Bronchial epithelial cell (primary cell): ENCODE measurements around the gene CALML6. TPM values are rescaled to one million over a fixed set of nuclear protein-coding genes. Genes with fewer than 3 reads are reported as not detected.

Experiments
- DNase-seq: peaks from one replicate; pipeline ENCODE4 v3.0.0-alpha.2; 2010; ENCODE audit warnings: low read depth
- FAIRE-seq: peaks from 2 replicates; lab custom pipeline; 2011; peaks lifted over from hg19 to GRCh38; lab: Jason Lieb, UNC
- H3K27me3 ChIP-seq: 2 replicates; pipeline ENCODE4 v1.5.1; 2011; ENCODE audit warnings: low read length; ENCODE audit not compliant: control insufficient read depth, insufficient read depth
- H3K36me3 ChIP-seq: 2 replicates; pipeline ENCODE4 v1.5.1; 2011; ENCODE audit warnings: low read length; ENCODE audit not compliant: control insufficient read depth, insufficient read depth
- H3K4me3 ChIP-seq: 2 replicates; pipeline ENCODE4 v1.5.1; 2011; ENCODE audit warnings: mild to moderate bottlenecking, low read depth, low read length, control low read depth
- total RNA-seq: library from RNA; depleted of rRNA; stranded (reverse); fragments of >200 nt; gene quantifications from 2 replicates; pipeline ENCODE4 v1.2.1, GENCODE V29; 2014
- TF ChIP-seq, protein P1 (sequence below): IDR thresholded peaks from 2 replicates; pipeline ENCODE4 v1.5.1; 2011; ENCODE audit warnings: mild to moderate bottlenecking, moderate library complexity, low read length, control low read depth, inconsistent platforms; ENCODE audit not compliant: insufficient read depth, severe bottlenecking

CALML6 gene
- total RNA-seq, 1 donor from 2014 or later = under 0.01 TPM

DNA sequence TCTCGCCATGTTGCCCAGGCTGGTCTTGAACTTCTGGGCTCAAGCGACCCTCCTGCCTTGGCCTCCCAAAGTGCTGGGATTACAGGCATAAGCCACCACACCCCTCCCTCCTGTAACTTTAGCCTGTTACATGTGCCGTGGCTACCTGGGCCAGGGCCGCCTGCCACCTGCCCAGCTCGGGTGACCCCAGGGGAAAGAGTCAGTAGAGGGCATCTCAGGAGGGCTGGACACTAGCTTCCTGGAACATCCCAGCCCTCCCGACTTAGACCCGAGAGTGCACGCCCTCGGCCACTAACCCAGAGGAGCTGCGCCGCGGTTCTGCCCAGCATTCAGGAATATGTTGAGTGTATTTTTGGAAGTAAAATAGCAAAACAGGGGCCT, 44.4 kb downstream of the CALML6 start:
- TF ChIP-seq, protein P1, sequence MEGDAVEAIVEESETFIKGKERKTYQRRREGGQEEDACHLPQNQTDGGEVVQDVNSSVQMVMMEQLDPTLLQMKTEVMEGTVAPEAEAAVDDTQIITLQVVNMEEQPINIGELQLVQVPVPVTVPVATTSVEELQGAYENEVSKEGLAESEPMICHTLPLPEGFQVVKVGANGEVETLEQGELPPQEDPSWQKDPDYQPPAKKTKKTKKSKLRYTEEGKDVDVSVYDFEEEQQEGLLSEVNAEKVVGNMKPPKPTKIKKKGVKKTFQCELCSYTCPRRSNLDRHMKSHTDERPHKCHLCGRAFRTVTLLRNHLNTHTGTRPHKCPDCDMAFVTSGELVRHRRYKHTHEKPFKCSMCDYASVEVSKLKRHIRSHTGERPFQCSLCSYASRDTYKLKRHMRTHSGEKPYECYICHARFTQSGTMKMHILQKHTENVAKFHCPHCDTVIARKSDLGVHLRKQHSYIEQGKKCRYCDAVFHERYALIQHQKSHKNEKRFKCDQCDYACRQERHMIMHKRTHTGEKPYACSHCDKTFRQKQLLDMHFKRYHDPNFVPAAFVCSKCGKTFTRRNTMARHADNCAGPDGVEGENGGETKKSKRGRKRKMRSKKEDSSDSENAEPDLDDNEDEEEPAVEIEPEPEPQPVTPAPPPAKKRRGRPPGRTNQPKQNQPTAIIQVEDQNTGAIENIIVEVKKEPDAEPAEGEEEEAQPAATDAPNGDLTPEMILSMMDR = no peak
- DNase-seq (no peak), FAIRE-seq (no peak)
- Histone ChIP-seq H3K36me3 (no peaks in the 10 kb centered on the region), H3K27me3 (no peaks in the 10 kb centered on the region), H3K4me3 (no peak overlapping the region)

DNA sequence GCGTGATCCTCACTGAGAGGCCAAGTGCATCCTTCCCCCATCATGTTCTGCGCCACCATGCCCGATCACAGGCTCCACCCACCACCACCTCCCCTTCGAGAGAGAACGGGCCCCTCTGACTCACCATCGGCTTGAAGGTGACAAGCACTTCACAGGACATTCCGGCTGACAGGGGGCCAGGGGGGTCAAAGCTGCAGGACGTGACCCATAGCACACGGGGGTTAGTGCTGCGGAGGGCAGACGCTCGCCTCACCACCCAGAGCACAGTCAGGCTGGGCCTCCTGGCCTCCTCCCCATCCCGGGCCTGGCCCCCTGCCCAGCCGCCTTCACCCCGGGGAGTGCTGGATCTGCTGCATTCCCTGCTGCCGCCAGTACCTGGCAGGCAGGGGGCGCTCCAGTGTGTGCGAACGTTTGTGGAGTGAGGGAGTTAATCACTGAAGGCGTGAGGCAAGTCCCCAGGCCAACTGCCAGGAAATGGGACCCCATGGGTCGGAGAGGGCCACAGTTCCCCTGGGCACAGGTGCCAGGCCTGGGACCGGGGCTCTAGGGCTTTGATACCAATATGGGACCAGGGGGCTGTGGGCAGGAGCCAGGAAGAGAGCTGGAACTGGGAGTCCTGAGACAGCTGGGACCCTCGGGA, 44.9 kb downstream of the CALML6 start:
- Histone ChIP-seq H3K4me3 (no peak overlapping the region), H3K27me3 (no peaks in the 10 kb centered on the region), H3K36me3 (no peaks in the 10 kb centered on the region)
- TF ChIP-seq, protein P1 = peak; percentile 90
- FAIRE-seq (no peak), DNase-seq (peak; percentile 69)

DNA sequence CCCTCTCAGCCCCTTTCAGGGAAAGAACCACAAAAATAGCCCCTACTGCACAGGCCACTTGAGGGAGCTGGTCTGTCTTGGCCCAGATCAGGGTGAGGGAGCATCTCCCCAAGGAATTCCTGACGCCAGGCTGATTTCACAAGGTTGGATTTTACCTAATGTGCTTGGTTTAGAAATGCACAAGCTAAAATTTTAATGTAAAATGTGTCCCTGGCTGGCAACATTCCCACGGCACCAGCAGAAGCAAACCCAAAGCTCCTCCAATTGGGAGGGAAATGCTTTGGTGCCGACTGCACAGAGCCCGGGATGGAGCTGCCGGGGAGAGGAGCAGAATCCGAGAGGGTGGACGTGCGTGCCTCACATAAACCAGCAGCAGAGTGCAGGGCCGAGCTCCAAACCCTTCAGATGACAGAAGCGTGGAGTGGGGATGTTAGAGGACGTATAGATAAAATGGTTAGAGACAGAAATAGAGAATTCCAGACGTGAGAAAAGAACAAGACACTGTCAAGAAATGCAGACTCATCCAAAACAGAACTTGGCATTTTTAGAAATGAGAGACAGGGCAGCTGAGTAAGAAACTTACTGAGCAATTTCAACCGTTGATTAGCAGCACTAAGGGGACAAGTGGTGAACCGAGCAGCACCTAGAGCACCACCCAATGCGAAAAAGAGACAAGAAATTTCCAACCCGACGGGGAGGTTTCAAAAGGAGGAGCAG, 45.6 kb downstream of the CALML6 start:
- DNase-seq (no peak), FAIRE-seq (no peak)
- no peaks in the 10 kb centered on the region for H3K36me3 ChIP-seq
- H3K4me3 ChIP-seq = no peak overlapping the region
- no peaks in the 10 kb centered on the region for H3K27me3 ChIP-seq
- TF ChIP-seq, protein P1 = no peak

GRCh38 chr1:1962752-1963151, 47.7 kb downstream of the CALML6 start:
- no peaks in the 10 kb centered on the region for H3K27me3 ChIP-seq
- FAIRE-seq (no peak), DNase-seq (no peak)
- H3K4me3 ChIP-seq = no peak overlapping the region
- no peaks in the 10 kb centered on the region for H3K36me3 ChIP-seq
- TF ChIP-seq, protein P1 = no peak

DNA sequence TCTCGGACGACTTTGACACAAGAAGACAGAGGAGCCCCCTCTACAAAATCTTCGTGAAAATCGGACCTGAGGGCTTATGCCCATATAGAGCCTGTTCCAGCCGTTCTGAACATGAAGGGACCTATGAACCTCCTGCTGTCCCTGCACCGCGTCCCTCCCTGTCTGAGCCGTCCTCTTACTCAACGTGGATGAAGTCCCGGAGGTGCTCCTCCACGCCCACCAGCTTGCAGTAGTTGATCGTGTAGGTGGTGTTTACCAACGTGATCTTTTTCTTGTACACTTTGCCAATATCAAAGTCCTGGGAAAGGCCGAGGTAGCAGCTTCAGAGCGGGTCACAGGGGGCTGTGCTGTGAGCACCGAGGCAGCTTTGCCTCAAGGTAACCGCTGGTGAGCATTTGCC, 48.5 kb downstream of the CALML6 start:
- Histone ChIP-seq H3K36me3 (no peaks in the 10 kb centered on the region), H3K4me3 (no peak overlapping the region), H3K27me3 (no peaks in the 10 kb centered on the region)
- FAIRE-seq = no peak
- DNase-seq = no peak
- TF ChIP-seq, protein P1 = no peak
